ENCODE data around the gene OSGIN1. TPM values are rescaled to one million over a fixed set of nuclear protein-coding genes. Genes with fewer than 3 reads are reported as not detected.

OSGIN1 gene
- polyA plus RNA-seq, 4 donors = 0.23 to 0.64 (median 0.45) TPM

GRCh38 chr16:83969771-83970429 lies 16.9 kb downstream of the OSGIN1 start:
- DNase-seq (ENCODE audit: low read depth in 4 of 4, low spot score in 2 of 4) = no peak

DNA sequence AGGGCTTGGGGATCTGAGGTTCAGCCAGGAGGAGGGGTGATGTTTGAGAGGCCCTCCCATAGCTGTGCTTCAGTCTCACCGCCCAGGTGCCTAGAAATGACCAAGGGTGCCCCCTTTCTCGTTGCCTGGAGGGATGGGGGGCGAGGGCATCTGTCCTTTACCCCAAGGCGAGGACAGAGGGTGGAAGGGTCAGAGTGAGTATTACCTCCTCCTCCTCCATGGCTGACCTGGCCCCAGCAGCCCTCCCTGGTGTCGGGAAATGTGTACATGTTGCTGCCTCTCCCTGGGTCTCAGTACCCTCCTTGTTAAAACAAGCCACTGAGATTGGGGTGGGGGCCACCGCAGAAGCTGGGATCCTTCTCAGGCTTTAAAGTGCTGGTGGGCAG lies 17.4 kb downstream of the OSGIN1 start:
- no peak for DNase-seq (ENCODE audit: low read depth in 4 of 4, low spot score in 2 of 4)

DNA sequence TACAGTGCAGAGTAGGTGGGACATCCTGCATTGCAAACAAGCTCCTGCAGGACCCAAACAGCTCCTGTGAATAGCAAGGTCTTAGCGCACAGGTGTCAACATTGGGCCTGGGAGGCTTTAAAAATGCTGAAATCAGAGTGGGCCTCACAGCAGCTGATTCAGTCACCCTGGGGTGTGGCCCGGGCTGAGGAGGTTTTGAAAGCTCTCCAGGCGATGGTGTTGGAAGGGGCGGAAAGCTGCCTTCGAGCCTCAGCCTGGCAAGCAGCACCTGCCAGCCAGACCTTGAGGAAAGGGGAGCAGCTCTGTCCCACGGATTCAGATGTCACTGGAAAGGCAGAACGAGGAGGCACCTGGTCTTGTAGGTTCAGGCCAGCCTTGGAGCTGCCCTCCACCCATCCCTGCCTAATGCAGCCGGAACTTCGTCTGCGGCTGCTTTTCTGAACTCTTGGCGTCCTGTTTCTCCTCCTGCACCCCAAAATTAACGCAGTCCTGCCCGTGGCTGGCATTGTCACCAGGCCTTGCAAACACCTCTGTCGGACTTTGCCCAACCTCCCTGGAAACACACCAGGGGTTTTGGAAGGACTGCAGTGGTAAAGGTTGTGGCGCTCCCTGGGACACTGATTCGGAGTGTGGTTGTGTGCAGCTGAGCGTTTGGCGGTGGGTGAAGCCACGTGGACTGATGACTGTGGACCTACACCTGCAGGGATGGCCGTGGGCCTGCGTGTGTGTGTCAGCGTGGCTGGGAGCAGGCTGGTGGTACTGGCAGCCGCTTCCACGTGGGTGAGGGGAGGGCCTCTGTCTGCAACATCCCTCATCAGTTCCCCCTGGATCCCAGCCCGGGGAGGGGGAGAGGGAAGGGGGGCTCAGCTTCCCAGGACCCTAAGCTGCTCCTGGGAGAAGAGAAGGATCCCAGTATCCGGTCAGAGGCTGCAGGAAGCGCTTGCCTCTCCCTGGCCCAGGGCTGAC lies 18.4 kb downstream of the OSGIN1 start:
- no peak for DNase-seq (ENCODE audit: low read depth in 4 of 4, low spot score in 2 of 4)

GRCh38 chr16:83972256-83973008 lies 19.4 kb downstream of the OSGIN1 start:
- DNase-seq (ENCODE audit: low read depth in 4 of 4, low spot score in 2 of 4) = no peak

GRCh38 chr16:83973077-83973476 lies 20.0 kb downstream of the OSGIN1 start:
- DNase-seq (ENCODE audit: low read depth in 4 of 4, low spot score in 2 of 4) = no peak

DNA sequence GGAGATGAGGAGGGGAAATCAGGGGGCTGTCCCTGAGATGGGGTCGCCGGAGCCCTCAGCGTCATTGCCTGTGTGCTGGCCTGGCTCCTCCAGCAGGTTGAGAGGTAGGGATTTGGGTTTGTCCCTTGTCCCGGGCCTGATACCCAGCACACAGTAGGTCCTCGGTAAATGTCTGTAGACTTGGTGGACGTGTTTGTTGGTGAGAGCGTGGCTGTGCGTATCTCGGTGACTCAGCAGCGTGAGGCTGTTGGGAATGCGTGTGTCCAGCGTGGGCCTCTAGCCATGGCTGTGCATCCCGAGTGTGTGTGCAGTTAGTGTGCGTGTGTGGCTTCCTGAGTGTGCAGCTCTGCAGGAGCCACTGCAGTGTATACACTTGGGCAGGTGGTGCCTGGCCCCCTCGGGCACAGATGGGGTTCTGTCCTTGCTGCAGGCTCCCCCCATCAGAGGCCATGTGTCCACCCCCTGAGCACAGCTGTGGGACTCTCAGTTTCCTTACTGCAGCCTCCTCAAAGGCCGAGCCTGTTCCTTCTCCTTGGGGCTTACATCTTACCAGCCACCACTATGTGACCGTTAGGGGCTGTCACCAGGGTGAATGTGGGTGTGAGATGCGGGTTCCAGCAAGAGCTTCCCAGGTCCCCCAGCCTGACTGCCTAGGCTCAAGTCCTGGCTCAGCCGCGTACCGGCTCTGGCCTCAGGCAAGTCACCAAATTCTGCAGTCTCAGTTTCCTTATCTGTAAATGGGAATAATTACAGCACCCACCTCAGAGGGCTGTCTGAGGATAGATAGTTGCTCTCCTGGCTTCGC lies 20.7 kb downstream of the OSGIN1 start:
- no peak for DNase-seq (ENCODE audit: low read depth in 4 of 4, low spot score in 2 of 4)

DNA sequence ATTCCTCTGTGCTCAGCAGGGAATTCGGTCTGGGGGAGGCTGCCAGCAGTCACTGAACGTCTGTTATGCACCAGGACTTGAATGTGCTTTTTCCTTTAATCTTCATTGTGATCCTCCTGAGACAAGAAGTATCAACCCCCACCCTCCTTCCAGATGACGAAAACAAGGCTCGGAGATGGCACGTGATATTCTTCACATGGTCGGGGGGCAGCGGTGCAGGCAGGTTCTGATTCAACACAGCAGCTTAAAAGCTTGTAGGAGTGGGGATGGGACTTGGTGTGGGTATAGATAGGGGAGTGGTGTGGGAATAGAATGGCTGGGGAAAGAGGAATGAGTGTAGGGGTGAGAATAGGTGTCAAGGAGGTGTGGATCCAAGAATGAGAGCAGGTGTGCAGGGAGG lies 21.4 kb downstream of the OSGIN1 start:
- DNase-seq (ENCODE audit: low read depth in 4 of 4, low spot score in 2 of 4) = no peak

DNA sequence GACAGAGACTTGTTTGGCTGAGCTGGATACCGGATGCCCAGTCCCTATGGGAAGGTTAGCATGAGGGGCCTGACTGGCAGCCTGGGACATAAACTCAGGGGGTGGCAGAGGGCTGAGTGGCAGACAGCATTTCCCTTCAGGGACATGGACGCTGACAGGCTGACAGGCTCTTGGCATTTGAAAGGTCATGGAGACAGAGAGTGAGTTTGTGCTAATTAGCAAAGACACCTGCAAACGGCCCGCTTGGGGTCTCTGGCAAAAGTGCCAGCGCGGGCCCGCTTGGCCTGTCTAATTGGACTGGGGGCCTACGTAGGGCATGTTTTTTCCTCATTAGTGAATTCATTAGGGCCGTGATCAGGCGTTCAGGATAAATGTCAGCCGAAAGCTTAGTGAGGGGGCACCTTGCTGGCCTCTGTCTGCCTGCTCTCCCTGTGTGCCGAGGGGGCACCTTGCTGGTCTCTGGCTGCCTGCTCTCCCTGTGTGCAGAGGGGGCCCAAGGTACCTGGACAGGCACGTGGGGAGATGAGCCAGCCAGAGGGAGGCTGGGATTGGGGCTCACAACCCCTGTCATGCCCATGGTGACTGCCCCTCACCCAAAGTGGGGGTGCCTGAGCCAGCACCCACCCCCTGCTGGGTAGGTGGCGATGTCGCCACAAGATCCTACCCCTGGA lies 22.7 kb downstream of the OSGIN1 start:
- DNase-seq (ENCODE audit: low read depth in 4 of 4, low spot score in 2 of 4) = no peak

GRCh38 chr16:83977056-83977815 lies 24.2 kb downstream of the OSGIN1 start:
- DNase-seq (ENCODE audit: low read depth in 4 of 4, low spot score in 2 of 4) = no peak

DNA sequence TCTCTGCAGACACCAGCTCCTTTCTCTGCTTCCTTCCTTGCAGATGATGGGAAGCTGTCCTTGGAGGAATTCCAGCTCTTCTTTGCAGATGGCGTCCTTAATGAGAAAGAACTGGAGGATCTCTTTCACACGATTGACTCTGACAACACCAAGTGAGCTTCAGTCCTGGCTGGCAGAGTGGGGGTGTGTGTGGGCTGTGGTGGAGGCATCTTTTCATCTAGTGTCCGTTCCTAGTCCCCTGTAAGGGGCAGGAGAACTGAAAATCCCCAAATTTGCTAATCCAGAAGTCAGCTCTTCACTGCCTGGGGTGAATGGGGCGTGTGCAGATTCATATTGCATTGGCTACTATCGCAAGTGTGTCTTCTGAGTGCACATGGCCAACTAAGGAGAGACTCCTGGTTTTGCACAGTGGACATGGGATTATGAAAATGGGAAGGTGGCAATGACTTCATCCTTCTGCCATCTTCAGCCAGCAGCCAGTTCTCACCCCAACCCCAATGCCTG lies 25.4 kb downstream of the OSGIN1 start:
- no peak for DNase-seq (ENCODE audit: low read depth in 4 of 4, low spot score in 2 of 4)

DNA sequence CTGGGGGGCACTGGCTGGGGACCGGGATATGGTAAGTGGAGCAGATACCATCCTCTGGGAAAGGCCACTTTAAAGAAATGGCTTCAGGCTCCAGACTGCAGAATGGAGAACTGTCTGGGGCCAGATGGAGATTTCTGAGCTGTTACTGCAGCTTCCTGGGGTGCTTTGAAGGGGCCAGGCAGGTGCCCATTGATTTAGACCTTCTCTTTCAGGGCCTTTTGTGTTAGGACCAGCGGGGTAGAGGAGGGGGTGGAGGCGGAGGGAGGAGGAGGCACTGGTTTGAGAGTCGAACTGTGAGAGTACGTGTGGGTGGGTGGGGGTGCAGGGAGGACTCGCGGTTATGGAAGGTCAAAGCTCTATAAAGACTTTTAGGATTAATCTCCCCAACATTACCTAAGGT lies 26.4 kb downstream of the OSGIN1 start:
- DNase-seq (ENCODE audit: low read depth in 4 of 4, low spot score in 2 of 4) = no peak

- DNase-seq (ENCODE audit: low read depth in 4 of 4, low spot score in 2 of 4) = no peak
Observed at GRCh38 chr16:83980794-83981193, 27.8 kb downstream of the OSGIN1 start.

- no peak for DNase-seq (ENCODE audit: low read depth in 4 of 4, low spot score in 2 of 4)
Observed at GRCh38 chr16:83981799-83982198, 28.8 kb downstream of the OSGIN1 start.

DNA sequence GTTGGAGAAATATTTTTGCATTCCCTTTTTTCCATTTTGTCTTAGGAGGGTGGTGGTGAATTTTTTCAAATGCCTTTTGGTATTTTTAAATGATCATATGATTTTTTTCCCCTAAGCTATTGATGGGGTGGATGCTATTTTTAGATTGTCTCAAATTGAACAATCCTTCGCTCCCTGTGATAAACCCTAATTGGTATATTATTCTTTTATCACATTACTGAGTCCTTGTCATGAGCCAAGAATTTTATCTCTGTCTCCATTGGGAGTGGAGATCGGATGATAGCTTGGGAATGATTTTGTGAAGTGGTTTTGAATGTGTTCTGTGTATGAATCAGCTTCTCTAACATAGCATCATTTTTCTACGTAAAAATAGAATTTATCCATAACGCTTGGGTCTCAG lies 30.5 kb downstream of the OSGIN1 start:
- DNase-seq (ENCODE audit: low read depth in 4 of 4, low spot score in 2 of 4) = no peak

DNA sequence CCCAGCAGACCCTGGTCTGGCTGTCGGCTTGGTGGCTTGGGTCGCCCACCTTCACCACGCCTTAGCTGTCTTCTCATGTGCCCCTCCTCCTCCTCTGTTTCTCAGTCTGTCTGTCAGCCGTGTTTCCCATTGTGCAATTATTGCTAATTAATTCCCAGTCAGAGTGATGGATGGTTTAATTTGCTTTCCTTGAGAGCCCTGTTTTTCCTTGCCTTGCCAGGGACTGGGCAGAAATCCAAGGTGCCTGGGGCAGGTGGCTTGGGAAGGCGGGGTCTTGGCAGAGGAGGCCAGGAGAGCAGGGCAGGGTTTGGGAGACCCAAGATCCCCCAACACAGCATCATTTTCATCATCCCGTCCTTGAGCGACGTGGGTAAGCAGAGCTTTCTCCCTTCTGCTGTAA lies 36.3 kb downstream of the OSGIN1 start:
- no peak for DNase-seq (ENCODE audit: low read depth in 4 of 4, low spot score in 2 of 4)

- DNase-seq (ENCODE audit: low read depth in 4 of 4, low spot score in 2 of 4) = no peak
Observed at GRCh38 chr16:83990492-83990891, 37.5 kb downstream of the OSGIN1 start.

GRCh38 chr16:83992624-83993023 lies 39.6 kb downstream of the OSGIN1 start:
- no peak for DNase-seq (ENCODE audit: low read depth in 4 of 4, low spot score in 2 of 4)

- DNase-seq (ENCODE audit: low read depth in 4 of 4, low spot score in 2 of 4) = no peak
Observed at GRCh38 chr16:83994087-83994486, 41.0 kb downstream of the OSGIN1 start.

GRCh38 chr16:83994703-83995102 lies 41.7 kb downstream of the OSGIN1 start:
- DNase-seq (ENCODE audit: low read depth in 4 of 4, low spot score in 2 of 4) = no peak
